ENCODE results near the gene SPRR3. TPM values are rescaled to one million over a fixed set of nuclear protein-coding genes. Genes with fewer than 3 reads are reported as not detected.

SPRR3 gene
- not detected for polyA plus RNA-seq (2013, experiment 1 of 2)
- polyA plus RNA-seq (2013, experiment 2 of 2) = not detected

- Histone ChIP-seq H3K79me1 (replicated peaks; ENCODE audit: low read length, poor library complexity, severe bottlenecking) (no peaks in the 10 kb centered on the region), H3K4me2 (ENCODE audit: low read length, poor library complexity, severe bottlenecking) (no peak within 1 kb of the TSS), H2BK15ac (ENCODE audit: low read depth, poor library complexity, severe bottlenecking) (no peak within 1 kb of the TSS), H3K14ac (ENCODE audit: low read length in 2 of 2) (no peak within 1 kb of the TSS), H4K91ac (ENCODE audit: low read length) (no peak within 1 kb of the TSS), H2BK12ac (ENCODE audit: low read length in 2 of 2) (no peak within 1 kb of the TSS), H3K18ac (ENCODE audit: low read depth in 1 of 2, low read length in 2 of 2) (no peak within 1 kb of the TSS), H3K23ac (ENCODE audit: low read length in 2 of 2) (no peak within 1 kb of the TSS), H3K27ac (ENCODE audit: low read length, poor library complexity, severe bottlenecking) (no peak within 1 kb of the TSS), H3K4me1 (ENCODE audit: control insufficient read depth, insufficient read depth, low read depth, low read length) (no peaks in the 10 kb centered on the region), H3K4me3 (ENCODE audit: insufficient read depth in 1 of 2, low read depth in 1 of 2, low read length in 2 of 2) (no peak within 1 kb of the TSS), H3K27me3 (ENCODE audit: control insufficient read depth in 1 of 2, insufficient read depth in 1 of 2, low read length in 2 of 2) (no peaks in the 10 kb centered on the region), H2BK120ac (ENCODE audit: low read depth, low read length) (no peak within 1 kb of the TSS), H3K9me3 (ENCODE audit: control insufficient read depth, low read length) (no peaks in the 10 kb centered on the region), H4K8ac (ENCODE audit: low read length) (no peak within 1 kb of the TSS), H2AFZ (ENCODE audit: low read depth, low read length) (no peak within 1 kb of the TSS), H3K9ac (ENCODE audit: low read length) (no peak within 1 kb of the TSS), H2AK5ac (ENCODE audit: low read length, severe bottlenecking) (no peak within 1 kb of the TSS), H3K36me3 (ENCODE audit: control insufficient read depth in 1 of 2, insufficient read depth in 2 of 2, low read depth in 1 of 2, low read length in 2 of 2) (no peaks in the 10 kb centered on the region), H3K4ac (ENCODE audit: low read depth in 1 of 2, low read length in 2 of 2) (no peak within 1 kb of the TSS), H2BK5ac (ENCODE audit: low read depth, low read length, poor library complexity, severe bottlenecking) (no peak within 1 kb of the TSS)
- no peak for DNase-seq
- 19% methylated on average over 1 of the region's 2 CpGs for WGBS
Measured at GRCh38 chr1:153001382-153001781, at the start of gene SPRR3. Gene SPRR3, plus strand, starts transcription at chr1:153001749. Its CDS starts 1,272 bp downstream, at chr1:153003021.

GRCh38 chr1:152953761-152954160 lies 47.8 kb upstream of the SPRR3 start:
- Histone ChIP-seq H2BK120ac (ENCODE audit: low read depth, low read length) (no peak overlapping the region), H3K9ac (ENCODE audit: low read length) (no peak overlapping the region), H2BK5ac (ENCODE audit: low read depth, low read length, poor library complexity, severe bottlenecking) (no peak overlapping the region), H3K23ac (ENCODE audit: low read length in 2 of 2) (no peak overlapping the region), H4K8ac (ENCODE audit: low read length) (no peak overlapping the region), H4K91ac (ENCODE audit: low read length) (no peak overlapping the region), H3K18ac (ENCODE audit: low read depth in 1 of 2, low read length in 2 of 2) (no peak overlapping the region), H2BK15ac (ENCODE audit: low read depth, poor library complexity, severe bottlenecking) (no peak overlapping the region), H3K36me3 (ENCODE audit: control insufficient read depth in 1 of 2, insufficient read depth in 2 of 2, low read depth in 1 of 2, low read length in 2 of 2) (no peaks in the 10 kb centered on the region), H3K4me2 (ENCODE audit: low read length, poor library complexity, severe bottlenecking) (no peak overlapping the region), H3K4me1 (ENCODE audit: control insufficient read depth, insufficient read depth, low read depth, low read length) (no peaks in the 10 kb centered on the region), H3K79me1 (replicated peaks; ENCODE audit: low read length, poor library complexity, severe bottlenecking) (no peaks in the 10 kb centered on the region), H2BK12ac (ENCODE audit: low read length in 2 of 2) (no peak overlapping the region), H3K14ac (ENCODE audit: low read length in 2 of 2) (no peak overlapping the region), H3K9me3 (ENCODE audit: control insufficient read depth, low read length) (no peaks in the 10 kb centered on the region), H3K27me3 (ENCODE audit: control insufficient read depth in 1 of 2, insufficient read depth in 1 of 2, low read length in 2 of 2) (peaks cover 0 to 11% of the 10 kb centered on the region in 2 experiments), H3K4ac (ENCODE audit: low read depth in 1 of 2, low read length in 2 of 2) (no peak overlapping the region), H2AK5ac (ENCODE audit: low read length, severe bottlenecking) (no peak overlapping the region), H3K27ac (ENCODE audit: low read length, poor library complexity, severe bottlenecking) (no peak overlapping the region), H3K4me3 (ENCODE audit: insufficient read depth in 1 of 2, low read depth in 1 of 2, low read length in 2 of 2) (no peak overlapping the region), H2AFZ (ENCODE audit: low read depth, low read length) (no peak overlapping the region)
- 68% methylated on average over 7 of the region's 7 CpGs for WGBS
- no peak for DNase-seq

- H2AK5ac ChIP-seq (ENCODE audit: low read length, severe bottlenecking) = no peak overlapping the region
- no peak overlapping the region for H3K14ac ChIP-seq (ENCODE audit: low read length in 2 of 2)
- no peak overlapping the region for H2BK12ac ChIP-seq (ENCODE audit: low read length in 2 of 2)
- no peak overlapping the region for H4K8ac ChIP-seq (ENCODE audit: low read length)
- H3K18ac ChIP-seq (ENCODE audit: low read depth in 1 of 2, low read length in 2 of 2) = no peak overlapping the region
- H3K79me1 ChIP-seq (replicated peaks; ENCODE audit: low read length, poor library complexity, severe bottlenecking) = no peaks in the 10 kb centered on the region
- H3K4me3 ChIP-seq (ENCODE audit: insufficient read depth in 1 of 2, low read depth in 1 of 2, low read length in 2 of 2) = no peak overlapping the region
- 68% methylated on average over 4 of the region's 6 CpGs for WGBS
- H3K36me3 ChIP-seq (ENCODE audit: control insufficient read depth in 1 of 2, insufficient read depth in 2 of 2, low read depth in 1 of 2, low read length in 2 of 2) = no peaks in the 10 kb centered on the region
- no peak overlapping the region for H3K4ac ChIP-seq (ENCODE audit: low read depth in 1 of 2, low read length in 2 of 2)
- H3K4me1 ChIP-seq (ENCODE audit: control insufficient read depth, insufficient read depth, low read depth, low read length) = no peaks in the 10 kb centered on the region
- no peak overlapping the region for H2BK120ac ChIP-seq (ENCODE audit: low read depth, low read length)
- DNase-seq = no peak
- H2BK15ac ChIP-seq (ENCODE audit: low read depth, poor library complexity, severe bottlenecking) = no peak overlapping the region
- H4K91ac ChIP-seq (ENCODE audit: low read length) = no peak overlapping the region
- H3K27ac ChIP-seq (ENCODE audit: low read length, poor library complexity, severe bottlenecking) = no peak overlapping the region
- no peak overlapping the region for H3K4me2 ChIP-seq (ENCODE audit: low read length, poor library complexity, severe bottlenecking)
- no peak overlapping the region for H2AFZ ChIP-seq (ENCODE audit: low read depth, low read length)
- peaks cover 0 to 11% of the 10 kb centered on the region in 2 experiments for H3K27me3 ChIP-seq (ENCODE audit: control insufficient read depth in 1 of 2, insufficient read depth in 1 of 2, low read length in 2 of 2)
- H3K23ac ChIP-seq (ENCODE audit: low read length in 2 of 2) = no peak overlapping the region
- H3K9ac ChIP-seq (ENCODE audit: low read length) = no peak overlapping the region
- no peaks in the 10 kb centered on the region for H3K9me3 ChIP-seq (ENCODE audit: control insufficient read depth, low read length)
- no peak overlapping the region for H2BK5ac ChIP-seq (ENCODE audit: low read depth, low read length, poor library complexity, severe bottlenecking)
Measured at GRCh38 chr1:152954436-152954835, 47.1 kb upstream of the SPRR3 start.

GRCh38 chr1:152957561-152957960 lies 44.0 kb upstream of the SPRR3 start:
- no peak for DNase-seq
- Histone ChIP-seq H3K79me1 (replicated peaks; ENCODE audit: low read length, poor library complexity, severe bottlenecking) (no peaks in the 10 kb centered on the region), H2AFZ (ENCODE audit: low read depth, low read length) (no peak overlapping the region), H3K27ac (ENCODE audit: low read length, poor library complexity, severe bottlenecking) (no peak overlapping the region), H2BK12ac (ENCODE audit: low read length in 2 of 2) (no peak overlapping the region), H3K4me2 (ENCODE audit: low read length, poor library complexity, severe bottlenecking) (no peak overlapping the region), H4K91ac (ENCODE audit: low read length) (no peak overlapping the region), H2BK120ac (ENCODE audit: low read depth, low read length) (no peak overlapping the region), H3K9ac (ENCODE audit: low read length) (no peak overlapping the region), H3K27me3 (ENCODE audit: control insufficient read depth in 1 of 2, insufficient read depth in 1 of 2, low read length in 2 of 2) (no peaks in the 10 kb centered on the region), H3K9me3 (ENCODE audit: control insufficient read depth, low read length) (no peaks in the 10 kb centered on the region), H2BK15ac (ENCODE audit: low read depth, poor library complexity, severe bottlenecking) (no peak overlapping the region), H3K4me1 (ENCODE audit: control insufficient read depth, insufficient read depth, low read depth, low read length) (no peaks in the 10 kb centered on the region), H3K23ac (ENCODE audit: low read length in 2 of 2) (no peak overlapping the region), H3K14ac (ENCODE audit: low read length in 2 of 2) (no peak overlapping the region), H4K8ac (ENCODE audit: low read length) (no peak overlapping the region), H3K4ac (ENCODE audit: low read depth in 1 of 2, low read length in 2 of 2) (no peak overlapping the region), H3K36me3 (ENCODE audit: control insufficient read depth in 1 of 2, insufficient read depth in 2 of 2, low read depth in 1 of 2, low read length in 2 of 2) (no peaks in the 10 kb centered on the region), H3K4me3 (ENCODE audit: insufficient read depth in 1 of 2, low read depth in 1 of 2, low read length in 2 of 2) (no peak overlapping the region), H3K18ac (ENCODE audit: low read depth in 1 of 2, low read length in 2 of 2) (no peak overlapping the region), H2AK5ac (ENCODE audit: low read length, severe bottlenecking) (no peak overlapping the region), H2BK5ac (ENCODE audit: low read depth, low read length, poor library complexity, severe bottlenecking) (no peak overlapping the region)
- 79% methylated on average over 2 of the region's 3 CpGs for WGBS

Data from mesenchymal stem cell (in vitro differentiated cells and primary cell).